ENCODE measurements around the gene KCNH5. TPM values are rescaled to one million over a fixed set of nuclear protein-coding genes. Genes with fewer than 3 reads are reported as not detected.

The KCNH5 gene
- total RNA-seq, 3 donors from 2014 or later (not counting 1 experiment from before 2014, with no cell fraction given), result not detected

GRCh38 chr14:62943202-62943601 lies 102.1 kb downstream of the KCNH5 start:
- H3K4me1 Mint-ChIP-seq, result no peaks in the 10 kb centered on the region
- Histone ChIP-seq H3K27me3 (ENCODE audit: control insufficient read depth, insufficient read depth, low read length) (no peaks in the 10 kb centered on the region), H3K27ac (ENCODE audit: low read length) (no peak overlapping the region), H3K36me3 (ENCODE audit: control insufficient read depth, insufficient read depth, low read length) (no peaks in the 10 kb centered on the region), H3K9me3 (ENCODE audit: control insufficient read depth, insufficient read depth, low read length) (no peaks in the 10 kb centered on the region), H3K4me1 (ENCODE audit: control insufficient read depth, insufficient read depth, low read length) (no peaks in the 10 kb centered on the region), H3K4me3 (ENCODE audit: low read length) (no peak overlapping the region)
- H3K9me3 Mint-ChIP-seq, result peaks cover 0 to 2% of the 10 kb centered on the region in 2 donors
- H3K36me3 Mint-ChIP-seq, result no peaks in the 10 kb centered on the region
- no peak overlapping the region for H3K4me3 Mint-ChIP-seq
- H3K27ac Mint-ChIP-seq, result no peak overlapping the region
- H3K27me3 Mint-ChIP-seq (ENCODE audit: low read depth in 2 of 2), result no peaks in the 10 kb centered on the region
- TF ChIP-seq CTCF (IDR thresholded peaks at IDR 0.05), result no peak
- WGBS (ENCODE audit: insufficient coverage), result 100% methylated on average over 1 of the region's 2 CpGs
- intact Hi-C loops (cut with micrococcal nuclease), result no loop called here
- ATAC-seq (no peak), DNase-seq (no peak)

- Mint-ChIP-seq H3K4me3 (no peak overlapping the region), H3K27ac (no peak overlapping the region), H3K36me3 (no peaks in the 10 kb centered on the region), H3K4me1 (no peaks in the 10 kb centered on the region), H3K9me3 (peaks cover 7 to 11% of the 10 kb centered on the region in 2 donors), H3K27me3 (ENCODE audit: low read depth in 2 of 2) (no peaks in the 10 kb centered on the region)
- no peak for TF ChIP-seq CTCF (IDR thresholded peaks at IDR 0.05)
- H3K27ac ChIP-seq (ENCODE audit: low read length), result no peak overlapping the region
- no peaks in the 10 kb centered on the region for H3K9me3 ChIP-seq (ENCODE audit: control insufficient read depth, insufficient read depth, low read length)
- intact Hi-C loops (cut with micrococcal nuclease), result no loop called here
- H3K4me3 ChIP-seq (ENCODE audit: low read length), result no peak overlapping the region
- no peaks in the 10 kb centered on the region for H3K4me1 ChIP-seq (ENCODE audit: control insufficient read depth, insufficient read depth, low read length)
- ATAC-seq (no peak), DNase-seq (no peak)
- no peaks in the 10 kb centered on the region for H3K36me3 ChIP-seq (ENCODE audit: control insufficient read depth, insufficient read depth, low read length)
- WGBS (ENCODE audit: insufficient coverage), result 40% methylated on average over 1 of the region's 2 CpGs
- no peaks in the 10 kb centered on the region for H3K27me3 ChIP-seq (ENCODE audit: control insufficient read depth, insufficient read depth, low read length)
These were observed 105.3 kb downstream of the KCNH5 start for GRCh38 chr14:62939970-62940369.

GRCh38 chr14:62938778-62939177 lies 106.5 kb downstream of the KCNH5 start:
- Histone ChIP-seq H3K4me3 (ENCODE audit: low read length) (no peak overlapping the region), H3K27me3 (ENCODE audit: control insufficient read depth, insufficient read depth, low read length) (no peaks in the 10 kb centered on the region), H3K36me3 (ENCODE audit: control insufficient read depth, insufficient read depth, low read length) (no peaks in the 10 kb centered on the region), H3K4me1 (ENCODE audit: control insufficient read depth, insufficient read depth, low read length) (no peaks in the 10 kb centered on the region), H3K9me3 (ENCODE audit: control insufficient read depth, insufficient read depth, low read length) (no peaks in the 10 kb centered on the region), H3K27ac (ENCODE audit: low read length) (no peak overlapping the region)
- H3K4me1 Mint-ChIP-seq, result no peaks in the 10 kb centered on the region
- H3K9me3 Mint-ChIP-seq, result peaks cover 7 to 11% of the 10 kb centered on the region in 2 donors
- H3K27me3 Mint-ChIP-seq (ENCODE audit: low read depth in 2 of 2), result no peaks in the 10 kb centered on the region
- WGBS (ENCODE audit: insufficient coverage), result 46% methylated on average over 2 of the region's 4 CpGs
- no peak overlapping the region for H3K4me3 Mint-ChIP-seq
- H3K36me3 Mint-ChIP-seq, result no peaks in the 10 kb centered on the region
- H3K27ac Mint-ChIP-seq, result no peak overlapping the region
- DNase-seq (no peak), ATAC-seq (no peak)
- intact Hi-C loops (cut with micrococcal nuclease), result no loop called here
- TF ChIP-seq CTCF (IDR thresholded peaks at IDR 0.05), result no peak

- no peak overlapping the region for H3K4me3 ChIP-seq (ENCODE audit: low read length)
- no peak overlapping the region for H3K4me3 Mint-ChIP-seq
- intact Hi-C loops (cut with micrococcal nuclease), result no loop called here
- peaks cover 7 to 11% of the 10 kb centered on the region in 2 donors for H3K9me3 Mint-ChIP-seq
- no peaks in the 10 kb centered on the region for H3K4me1 Mint-ChIP-seq
- no peak for ATAC-seq
- no peak overlapping the region for H3K27ac Mint-ChIP-seq
- DNase-seq, result no peak
- no peaks in the 10 kb centered on the region for H3K9me3 ChIP-seq (ENCODE audit: control insufficient read depth, insufficient read depth, low read length)
- no peaks in the 10 kb centered on the region for H3K27me3 ChIP-seq (ENCODE audit: control insufficient read depth, insufficient read depth, low read length)
- WGBS (ENCODE audit: insufficient coverage), result 61% methylated on average over 3 of the region's 3 CpGs
- H3K4me1 ChIP-seq (ENCODE audit: control insufficient read depth, insufficient read depth, low read length), result no peaks in the 10 kb centered on the region
- TF ChIP-seq CTCF (IDR thresholded peaks at IDR 0.05), result no peak
- no peaks in the 10 kb centered on the region for H3K36me3 Mint-ChIP-seq
- H3K27ac ChIP-seq (ENCODE audit: low read length), result no peak overlapping the region
- no peaks in the 10 kb centered on the region for H3K27me3 Mint-ChIP-seq (ENCODE audit: low read depth in 2 of 2)
- no peaks in the 10 kb centered on the region for H3K36me3 ChIP-seq (ENCODE audit: control insufficient read depth, insufficient read depth, low read length)
These were observed 110.8 kb downstream of the KCNH5 start for GRCh38 chr14:62934439-62934838.
